Renal cortex interstitium (tissue), 11 donors: ENCODE measurements around the gene WIPF3. TPM values are rescaled to one million over a fixed set of nuclear protein-coding genes. Genes with fewer than 3 reads are reported as not detected.

ENCODE experiments used
- DNase-seq, 11 donors: peaks; one replicate each; pipeline ENCODE4 v3.0.0-alpha.2; 2013; ENCODE audit warnings: low read depth in 9 of 11, low spot score in 4 of 11; ENCODE audit errors: extremely low read depth in 1 of 11
- polyA plus RNA-seq, 3 donors: library from polyadenylated mRNA; unstranded; fragments of 120-200 nt; gene quantifications; one replicate each; pipeline ENCODE4 v1.2.1, GENCODE V29; 2013; ENCODE audit not compliant: insufficient read length in 3 of 3

Gene WIPF3
- polyA plus RNA-seq, 3 donors: 5.4 to 5.8 (median 5.6) TPM

- DNase-seq: no peak
Observed at GRCh38 chr7:29924684-29925083, 118.4 kb downstream of the WIPF3 start.

GRCh38 chr7:29926216-29926615 is 119.9 kb downstream of the WIPF3 start:
- DNase-seq: no peak

GRCh38 chr7:29926741-29927140 is 120.4 kb downstream of the WIPF3 start:
- no peak for DNase-seq

- no peak for DNase-seq
Observed at GRCh38 chr7:29929018-29929807, 122.9 kb downstream of the WIPF3 start.

- no peak for DNase-seq
Observed at GRCh38 chr7:29935111-29935510, 128.8 kb downstream of the WIPF3 start.

GRCh38 chr7:29937132-29937531 is 130.8 kb downstream of the WIPF3 start:
- DNase-seq: no peak

GRCh38 chr7:29940199-29940598 is 133.9 kb downstream of the WIPF3 start:
- DNase-seq: no peak

- no peak for DNase-seq
Observed at GRCh38 chr7:29945259-29945809, 139.0 kb downstream of the WIPF3 start.

GRCh38 chr7:29946428-29947186 is 140.3 kb downstream of the WIPF3 start:
- DNase-seq: no peak

GRCh38 chr7:29948587-29948986 is 142.3 kb downstream of the WIPF3 start:
- no peak for DNase-seq

GRCh38 chr7:29950480-29950879 is 144.2 kb downstream of the WIPF3 start:
- no peak for DNase-seq

GRCh38 chr7:29951206-29951605 is 144.9 kb downstream of the WIPF3 start:
- no peak for DNase-seq

GRCh38 chr7:29953726-29954347 is 147.5 kb downstream of the WIPF3 start:
- DNase-seq: no peak

- no peak for DNase-seq
Observed at GRCh38 chr7:29955075-29955792, 148.9 kb downstream of the WIPF3 start.

GRCh38 chr7:29955799-29956486 is 149.6 kb downstream of the WIPF3 start:
- no peak for DNase-seq

- DNase-seq: no peak
Observed at GRCh38 chr7:29956487-29956836, 150.2 kb downstream of the WIPF3 start.

GRCh38 chr7:29957521-29958310 is 151.4 kb downstream of the WIPF3 start:
- no peak for DNase-seq
